GM18858 (cell line): ENCODE measurements around the gene UGT1A7.

Experiments used
- ATAC-seq: cut with Tn5 transposase; IDR thresholded peaks from one replicate; pipeline ENCODE4 v1.9.1; 2021; ENCODE audit not compliant: unreplicated experiment

UGT1A7 gene

GRCh38 chr2:233798335-233799086 is 116.8 kb downstream of the UGT1A7 start:
- no peak for ATAC-seq

GRCh38 chr2:233799087-233799665 is 117.5 kb downstream of the UGT1A7 start:
- no peak for ATAC-seq

- ATAC-seq: no peak
Measured at GRCh38 chr2:233799716-233800115, 118.0 kb downstream of the UGT1A7 start.

GRCh38 chr2:233800208-233800607 is 118.5 kb downstream of the UGT1A7 start:
- no peak for ATAC-seq

GRCh38 chr2:233801357-233802131 is 119.8 kb downstream of the UGT1A7 start:
- no peak for ATAC-seq

- no peak for ATAC-seq
Measured at GRCh38 chr2:233802132-233802815, 120.6 kb downstream of the UGT1A7 start.

GRCh38 chr2:233803292-233803911 is 121.7 kb downstream of the UGT1A7 start:
- ATAC-seq: no peak

- ATAC-seq: no peak
Measured at GRCh38 chr2:233803994-233804393, 122.3 kb downstream of the UGT1A7 start.

GRCh38 chr2:233807215-233807865 is 125.6 kb downstream of the UGT1A7 start:
- no peak for ATAC-seq

- ATAC-seq: no peak
Measured at GRCh38 chr2:233807966-233808935, 126.5 kb downstream of the UGT1A7 start.

- no peak for ATAC-seq
Measured at GRCh38 chr2:233810385-233810784, 128.7 kb downstream of the UGT1A7 start.

- no peak for ATAC-seq
Measured at GRCh38 chr2:233811087-233811486, 129.4 kb downstream of the UGT1A7 start.

GRCh38 chr2:233811732-233812131 is 130.0 kb downstream of the UGT1A7 start:
- no peak for ATAC-seq

GRCh38 chr2:233813236-233814055 is 131.7 kb downstream of the UGT1A7 start:
- ATAC-seq: no peak

GRCh38 chr2:233814056-233814835 is 132.5 kb downstream of the UGT1A7 start:
- ATAC-seq: no peak

- no peak for ATAC-seq
Measured at GRCh38 chr2:233815861-233816260, 134.2 kb downstream of the UGT1A7 start.

GRCh38 chr2:233816334-233816733 is 134.6 kb downstream of the UGT1A7 start:
- no peak for ATAC-seq

- ATAC-seq: no peak
Measured at GRCh38 chr2:233816771-233817170, 135.1 kb downstream of the UGT1A7 start.
